HG03521 (cell line): ENCODE data around the gene PLET1.

Source experiments
- ATAC-seq: cut with Tn5 transposase; IDR thresholded peaks from one replicate; pipeline ENCODE4 v1.9.1; 2021; ENCODE audit warnings: mild to moderate bottlenecking, moderate library complexity; ENCODE audit not compliant: unreplicated experiment

Gene PLET1

GRCh38 chr11:112260490-112260889, at the start of gene PLET1:
PLET1 (minus strand) TSS chr11:112260860; CDS start chr11:112260589, 271 bp downstream.
- no peak for ATAC-seq

- no peak for ATAC-seq
These were observed 49.8 kb upstream of the PLET1 start for GRCh38 chr11:112310419-112310818.

GRCh38 chr11:112308651-112309050, 48.0 kb upstream of the PLET1 start:
- ATAC-seq, result no peak

- no peak for ATAC-seq
These were observed 47.0 kb upstream of the PLET1 start for GRCh38 chr11:112307616-112308015.

GRCh38 chr11:112306230-112306629, 45.6 kb upstream of the PLET1 start:
- ATAC-seq, result no peak

- ATAC-seq, result no peak
These were observed 44.3 kb upstream of the PLET1 start for GRCh38 chr11:112304914-112305313.

- no peak for ATAC-seq
These were observed 43.0 kb upstream of the PLET1 start for GRCh38 chr11:112303616-112304015.

GRCh38 chr11:112302226-112302868, 41.7 kb upstream of the PLET1 start:
- ATAC-seq, result no peak

GRCh38 chr11:112300094-112300786, 39.6 kb upstream of the PLET1 start:
- no peak for ATAC-seq

GRCh38 chr11:112298535-112298934, 37.9 kb upstream of the PLET1 start:
- no peak for ATAC-seq

GRCh38 chr11:112297248-112297866, 36.7 kb upstream of the PLET1 start:
- no peak for ATAC-seq

GRCh38 chr11:112296044-112296443, 35.4 kb upstream of the PLET1 start:
- no peak for ATAC-seq

GRCh38 chr11:112294688-112295340, 34.2 kb upstream of the PLET1 start:
- ATAC-seq, result no peak

GRCh38 chr11:112293614-112294013, 33.0 kb upstream of the PLET1 start:
- ATAC-seq, result no peak

GRCh38 chr11:112292785-112293407, 32.2 kb upstream of the PLET1 start:
- ATAC-seq, result no peak

GRCh38 chr11:112292188-112292587, 31.5 kb upstream of the PLET1 start:
- ATAC-seq, result no peak

GRCh38 chr11:112291191-112291590, 30.5 kb upstream of the PLET1 start:
- no peak for ATAC-seq

GRCh38 chr11:112290493-112290850, 29.8 kb upstream of the PLET1 start:
- no peak for ATAC-seq

- ATAC-seq, result peak; percentile 90
These were observed 29.2 kb upstream of the PLET1 start for GRCh38 chr11:112289588-112290492.

GRCh38 chr11:112288021-112288420, 27.4 kb upstream of the PLET1 start:
- ATAC-seq, result no peak
